Measurements from ENCODE around the gene MAST3.

MAST3 gene

GRCh38 chr19:18193388-18194180, 96.0 kb downstream of the MAST3 start:
- peak; percentile 38 for DNase-seq

GRCh38 chr19:18194181-18194530, 96.6 kb downstream of the MAST3 start:
- no peak for DNase-seq

GRCh38 chr19:18194554-18195238, 97.1 kb downstream of the MAST3 start:
- peak; percentile 54 for DNase-seq

GRCh38 chr19:18196511-18196845, 98.9 kb downstream of the MAST3 start:
- DNase-seq, result no peak

- DNase-seq, result no peak
Measured at GRCh38 chr19:18197306-18197705, 99.7 kb downstream of the MAST3 start.

GRCh38 chr19:18197941-18198340, 100.4 kb downstream of the MAST3 start:
- no peak for DNase-seq

- DNase-seq, result no peak
Measured at GRCh38 chr19:18198374-18198773, 100.8 kb downstream of the MAST3 start.
